GM12864 (cell line): ENCODE data around the gene NLRC5.
"Not testable (repeated sequence)": the region's sequence is repeated elsewhere in the genome, so short reads cannot be mapped to it uniquely, and the experiment has no call there.

Source experiments
- DNase-seq: peaks from one replicate; pipeline ENCODE4 v3.0.0-alpha.2; 2011; ENCODE audit warnings: low read depth
- H3K4me3 ChIP-seq: 2 replicates; pipeline ENCODE4 v1.5.1; 2011; ENCODE audit warnings: mild to moderate bottlenecking, low read depth, low read length, control low read depth
- CTCF ChIP-seq: IDR thresholded peaks from 2 replicates; pipeline ENCODE4 v1.5.1; 2011; ENCODE audit warnings: low read depth, mild to moderate bottlenecking, moderate library complexity, low read length, control low read depth, inconsistent platforms; ENCODE audit errors: missing control alignments

NLRC5 gene

GRCh38 chr16:57001026-57001679 is 11.8 kb downstream of the NLRC5 start:
- no peak for TF ChIP-seq CTCF
- H3K4me3 ChIP-seq = no peak overlapping the region
- DNase-seq = no peak

DNA sequence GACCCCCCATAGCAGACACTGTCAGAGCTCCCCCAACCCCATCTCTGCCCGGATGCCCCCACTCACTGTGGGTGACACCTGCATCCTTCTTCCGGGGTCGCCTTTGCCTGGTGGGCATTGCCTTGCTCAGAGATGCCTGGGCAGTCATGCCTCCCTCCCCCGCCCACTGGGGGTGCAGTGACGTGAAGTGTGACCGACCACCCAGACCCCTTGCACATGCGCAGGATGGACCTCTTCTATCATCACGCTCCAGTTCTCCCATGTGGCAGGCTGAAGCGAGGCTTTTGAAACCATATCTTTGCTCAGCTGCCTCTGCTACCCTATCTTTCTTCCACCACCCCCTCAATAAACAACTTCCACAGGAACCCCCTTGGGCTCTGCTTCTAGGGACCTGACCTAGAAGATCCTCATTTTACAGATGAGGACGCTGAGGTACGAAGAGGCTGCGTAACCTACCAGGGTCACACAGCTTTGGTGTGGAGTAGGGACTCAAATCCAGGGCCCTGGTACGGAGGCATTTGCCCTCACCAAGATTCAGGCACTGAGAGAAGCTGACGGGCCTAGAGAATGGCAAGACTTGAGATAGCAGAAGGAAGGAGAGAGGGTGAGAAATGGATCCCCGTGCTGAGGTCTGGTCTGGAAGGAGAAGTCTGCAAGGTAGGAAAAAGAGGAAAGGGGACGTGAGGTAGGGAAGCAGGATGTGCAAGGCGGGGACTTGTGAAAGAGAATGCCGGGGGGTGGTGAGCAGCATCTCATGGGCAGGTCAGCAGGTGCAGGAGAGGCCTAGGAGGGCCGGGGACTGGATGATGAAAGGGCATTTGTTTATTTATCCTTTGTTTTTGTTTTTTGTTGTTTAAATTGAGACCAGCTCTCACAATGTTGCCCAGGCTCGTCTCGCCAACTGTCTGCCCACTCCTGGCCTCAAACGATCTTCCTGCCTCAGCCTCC is 14.4 kb downstream of the NLRC5 start:
- no peak for TF ChIP-seq CTCF

GRCh38 chr16:57004387-57005250 is 15.3 kb downstream of the NLRC5 start:
- DNase-seq = no peak
- peak overlapping the region; percentile 34 for H3K4me3 ChIP-seq
- TF ChIP-seq CTCF = no peak

More for the DNA sequence above, 14.4 kb downstream of the NLRC5 start:
- peak overlapping the region; percentile 34 for H3K4me3 ChIP-seq
- no peak for DNase-seq

DNA sequence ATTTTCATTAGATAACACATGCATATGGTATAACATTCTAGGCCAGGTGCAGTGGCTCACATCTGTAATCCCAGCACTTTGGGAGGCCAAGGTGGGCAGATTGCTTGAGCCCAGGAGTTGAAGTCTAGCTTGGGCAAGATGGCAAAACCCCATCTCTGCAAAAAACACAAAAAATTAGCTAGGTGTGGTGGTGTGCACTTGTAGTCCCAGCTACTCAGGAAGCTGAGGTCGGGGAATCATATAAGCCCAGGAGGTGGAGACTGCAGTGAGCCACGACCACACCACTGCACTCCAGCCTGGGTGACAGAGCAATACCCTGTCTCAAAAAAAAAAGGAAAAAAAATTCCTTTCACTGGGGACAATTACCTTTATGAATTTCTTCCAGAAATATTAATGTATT is 16.2 kb downstream of the NLRC5 start:
- H3K4me3 ChIP-seq = peak overlapping the region; percentile 7; the same call in 1 of the 2 replicates
- DNase-seq = not testable (repeated sequence)

GRCh38 chr16:57007050-57007449 is 17.7 kb downstream of the NLRC5 start:
- TF ChIP-seq CTCF = no peak
- no peak overlapping the region for H3K4me3 ChIP-seq
- no peak for DNase-seq

- no peak overlapping the region for H3K4me3 ChIP-seq
- no peak for TF ChIP-seq CTCF
- DNase-seq = no peak
Observed at GRCh38 chr16:57007530-57007929, 18.2 kb downstream of the NLRC5 start.

GRCh38 chr16:57008440-57008839 is 19.1 kb downstream of the NLRC5 start:
- H3K4me3 ChIP-seq = no peak overlapping the region
- no peak for TF ChIP-seq CTCF
- no peak for DNase-seq
